ENCODE results near the gene AP1S2.

DNA sequence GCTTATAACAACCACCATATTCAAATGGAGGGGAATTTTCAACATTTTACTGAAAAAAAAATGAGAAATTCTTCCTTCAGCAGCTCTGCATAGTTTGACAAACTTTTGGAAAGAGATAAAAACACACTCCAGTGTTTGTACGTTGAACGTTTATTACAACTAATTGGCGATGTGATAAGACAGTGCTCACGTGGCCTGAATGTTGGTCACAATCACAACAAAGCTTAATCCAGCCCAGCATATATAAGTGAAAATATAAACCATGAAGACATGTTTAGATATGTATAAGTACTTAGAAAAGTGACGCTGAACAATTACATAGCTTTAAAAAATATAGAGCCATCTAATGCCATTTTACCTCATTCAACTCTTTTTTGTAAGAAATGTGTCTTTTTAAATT is 28.7 kb downstream of the AP1S2 start:
- TF ChIP-seq, protein P1, sequence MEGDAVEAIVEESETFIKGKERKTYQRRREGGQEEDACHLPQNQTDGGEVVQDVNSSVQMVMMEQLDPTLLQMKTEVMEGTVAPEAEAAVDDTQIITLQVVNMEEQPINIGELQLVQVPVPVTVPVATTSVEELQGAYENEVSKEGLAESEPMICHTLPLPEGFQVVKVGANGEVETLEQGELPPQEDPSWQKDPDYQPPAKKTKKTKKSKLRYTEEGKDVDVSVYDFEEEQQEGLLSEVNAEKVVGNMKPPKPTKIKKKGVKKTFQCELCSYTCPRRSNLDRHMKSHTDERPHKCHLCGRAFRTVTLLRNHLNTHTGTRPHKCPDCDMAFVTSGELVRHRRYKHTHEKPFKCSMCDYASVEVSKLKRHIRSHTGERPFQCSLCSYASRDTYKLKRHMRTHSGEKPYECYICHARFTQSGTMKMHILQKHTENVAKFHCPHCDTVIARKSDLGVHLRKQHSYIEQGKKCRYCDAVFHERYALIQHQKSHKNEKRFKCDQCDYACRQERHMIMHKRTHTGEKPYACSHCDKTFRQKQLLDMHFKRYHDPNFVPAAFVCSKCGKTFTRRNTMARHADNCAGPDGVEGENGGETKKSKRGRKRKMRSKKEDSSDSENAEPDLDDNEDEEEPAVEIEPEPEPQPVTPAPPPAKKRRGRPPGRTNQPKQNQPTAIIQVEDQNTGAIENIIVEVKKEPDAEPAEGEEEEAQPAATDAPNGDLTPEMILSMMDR (CRISPR knock-in tag; IDR thresholded peaks at IDR 0.05) = no peak
- TF ChIP-seq, protein P2, sequence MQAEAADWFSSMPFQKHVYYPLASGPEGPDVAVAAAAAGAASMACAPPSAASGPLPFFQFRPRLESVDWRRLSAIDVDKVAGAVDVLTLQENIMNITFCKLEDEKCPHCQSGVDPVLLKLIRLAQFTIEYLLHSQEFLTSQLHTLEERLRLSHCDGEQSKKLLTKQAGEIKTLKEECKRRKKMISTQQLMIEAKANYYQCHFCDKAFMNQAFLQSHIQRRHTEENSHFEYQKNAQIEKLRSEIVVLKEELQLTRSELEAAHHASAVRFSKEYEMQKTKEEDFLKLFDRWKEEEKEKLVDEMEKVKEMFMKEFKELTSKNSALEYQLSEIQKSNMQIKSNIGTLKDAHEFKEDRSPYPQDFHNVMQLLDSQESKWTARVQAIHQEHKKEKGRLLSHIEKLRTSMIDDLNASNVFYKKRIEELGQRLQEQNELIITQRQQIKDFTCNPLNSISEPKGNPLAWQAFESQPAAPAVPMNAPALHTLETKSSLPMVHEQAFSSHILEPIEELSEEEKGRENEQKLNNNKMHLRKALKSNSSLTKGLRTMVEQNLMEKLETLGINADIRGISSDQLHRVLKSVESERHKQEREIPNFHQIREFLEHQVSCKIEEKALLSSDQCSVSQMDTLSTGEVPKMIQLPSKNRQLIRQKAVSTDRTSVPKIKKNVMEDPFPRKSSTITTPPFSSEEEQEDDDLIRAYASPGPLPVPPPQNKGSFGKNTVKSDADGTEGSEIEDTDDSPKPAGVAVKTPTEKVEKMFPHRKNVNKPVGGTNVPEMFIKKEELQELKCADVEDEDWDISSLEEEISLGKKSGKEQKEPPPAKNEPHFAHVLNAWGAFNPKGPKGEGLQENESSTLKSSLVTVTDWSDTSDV (CRISPR knock-in tag; IDR thresholded peaks at IDR 0.05) = no peak
- TF ChIP-seq RNF2 (conservative IDR thresholded peaks at IDR 0.05; ENCODE audit: low read depth) = no peak
- no peak for TF ChIP-seq NR2F2 (IDR thresholded peaks at IDR 0.05; ENCODE audit: borderline replicate concordance, low read depth)

All from HepG2 (cell line).